Neural crest cell (in vitro differentiated cells): Measurements from ENCODE around the gene VDR. TPM values are rescaled to one million over a fixed set of nuclear protein-coding genes. Genes with fewer than 3 reads are reported as not detected.

Experiments
- DNase-seq: peaks from one replicate; pipeline ENCODE4 v3.0.0; 2021; ENCODE audit warnings: low read depth, mixed read lengths, low spot score
- H3K27ac Mint-ChIP-seq: one replicate; pipeline ENCODE4 v1.8.0; 2021; ENCODE audit warnings: mild to moderate bottlenecking, mixed read lengths; ENCODE audit not compliant: unreplicated experiment
- H3K27me3 Mint-ChIP-seq: 2 replicates; pipeline ENCODE4 v1.8.0; 2021; ENCODE audit warnings: low read depth, mild to moderate bottlenecking, mixed read lengths
- H3K36me3 Mint-ChIP-seq: 2 replicates; pipeline ENCODE4 v1.8.0; 2021; ENCODE audit warnings: low read depth, mild to moderate bottlenecking, mixed read lengths
- H3K4me1 Mint-ChIP-seq: 2 replicates; pipeline ENCODE4 v1.8.0; 2021; ENCODE audit warnings: mixed read lengths
- H3K4me3 Mint-ChIP-seq: one replicate; pipeline ENCODE4 v1.8.0; 2021; ENCODE audit warnings: mild to moderate bottlenecking, mixed read lengths
- H3K9me3 Mint-ChIP-seq: 2 replicates; pipeline ENCODE4 v1.8.0; 2021; ENCODE audit warnings: mixed read lengths
- total RNA-seq: library from RNA; stranded (reverse); gene quantifications from 2 replicates; pipeline ENCODE4 v1.2.1, GENCODE V29; 2021
- TF ChIP-seq, protein P1 (sequence below): fragments of 200-600 bp; sonication (generic); conservative IDR thresholded peaks from 2 replicates; pipeline ENCODE4 v1.5.0; 2021; ENCODE audit warnings: antibody characterized with exemption, mild to moderate bottlenecking

VDR gene
- total RNA-seq, 1 donor from 2014 or later = not detected

GRCh38 chr12:47920913-47921312, 16.1 kb upstream of the VDR start:
- Mint-ChIP-seq H3K4me1 (no peaks in the 10 kb centered on the region), H3K4me3 (no peak overlapping the region), H3K27ac (no peak overlapping the region), H3K9me3 (no peaks in the 10 kb centered on the region), H3K27me3 (peaks cover 47% of the 10 kb centered on the region), H3K36me3 (no peaks in the 10 kb centered on the region)
- TF ChIP-seq, protein P1, sequence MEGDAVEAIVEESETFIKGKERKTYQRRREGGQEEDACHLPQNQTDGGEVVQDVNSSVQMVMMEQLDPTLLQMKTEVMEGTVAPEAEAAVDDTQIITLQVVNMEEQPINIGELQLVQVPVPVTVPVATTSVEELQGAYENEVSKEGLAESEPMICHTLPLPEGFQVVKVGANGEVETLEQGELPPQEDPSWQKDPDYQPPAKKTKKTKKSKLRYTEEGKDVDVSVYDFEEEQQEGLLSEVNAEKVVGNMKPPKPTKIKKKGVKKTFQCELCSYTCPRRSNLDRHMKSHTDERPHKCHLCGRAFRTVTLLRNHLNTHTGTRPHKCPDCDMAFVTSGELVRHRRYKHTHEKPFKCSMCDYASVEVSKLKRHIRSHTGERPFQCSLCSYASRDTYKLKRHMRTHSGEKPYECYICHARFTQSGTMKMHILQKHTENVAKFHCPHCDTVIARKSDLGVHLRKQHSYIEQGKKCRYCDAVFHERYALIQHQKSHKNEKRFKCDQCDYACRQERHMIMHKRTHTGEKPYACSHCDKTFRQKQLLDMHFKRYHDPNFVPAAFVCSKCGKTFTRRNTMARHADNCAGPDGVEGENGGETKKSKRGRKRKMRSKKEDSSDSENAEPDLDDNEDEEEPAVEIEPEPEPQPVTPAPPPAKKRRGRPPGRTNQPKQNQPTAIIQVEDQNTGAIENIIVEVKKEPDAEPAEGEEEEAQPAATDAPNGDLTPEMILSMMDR = no peak
- DNase-seq = no peak

- Mint-ChIP-seq H3K27me3 (peaks cover 63% of the 10 kb centered on the region), H3K9me3 (peaks cover 4% of the 10 kb centered on the region), H3K27ac (no peak overlapping the region), H3K4me1 (no peaks in the 10 kb centered on the region), H3K4me3 (no peak overlapping the region), H3K36me3 (no peaks in the 10 kb centered on the region)
- TF ChIP-seq, protein P1 = no peak
- no peak for DNase-seq
These were observed 8.3 kb upstream of the VDR start for GRCh38 chr12:47913081-47913480.

DNA sequence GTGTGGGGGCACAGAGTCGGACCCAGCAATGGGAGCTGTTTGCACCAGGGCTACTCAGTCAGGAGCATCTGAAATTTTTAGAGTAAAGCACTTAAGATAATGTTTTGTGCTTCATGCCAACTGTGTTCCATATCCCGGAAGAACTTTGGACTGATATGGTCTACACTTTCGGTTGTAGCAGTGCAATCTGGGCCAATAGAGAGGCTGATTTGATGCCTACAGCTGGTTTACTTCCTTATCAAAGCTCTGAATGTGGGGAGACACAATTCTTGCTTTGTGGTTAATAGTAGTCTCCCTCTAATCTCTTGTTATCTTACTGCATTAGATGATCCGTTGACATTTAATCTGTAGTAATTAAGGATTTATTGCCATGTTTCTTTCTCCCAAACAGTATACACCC, 7.8 kb upstream of the VDR start:
- H3K27ac Mint-ChIP-seq = no peak overlapping the region
- no peaks in the 10 kb centered on the region for H3K36me3 Mint-ChIP-seq
- H3K27me3 Mint-ChIP-seq = peaks cover 64% of the 10 kb centered on the region
- no peak overlapping the region for H3K4me3 Mint-ChIP-seq
- no peak for DNase-seq
- H3K9me3 Mint-ChIP-seq = peaks cover 4% of the 10 kb centered on the region
- H3K4me1 Mint-ChIP-seq = no peaks in the 10 kb centered on the region
- TF ChIP-seq, protein P1 = no peak

DNA sequence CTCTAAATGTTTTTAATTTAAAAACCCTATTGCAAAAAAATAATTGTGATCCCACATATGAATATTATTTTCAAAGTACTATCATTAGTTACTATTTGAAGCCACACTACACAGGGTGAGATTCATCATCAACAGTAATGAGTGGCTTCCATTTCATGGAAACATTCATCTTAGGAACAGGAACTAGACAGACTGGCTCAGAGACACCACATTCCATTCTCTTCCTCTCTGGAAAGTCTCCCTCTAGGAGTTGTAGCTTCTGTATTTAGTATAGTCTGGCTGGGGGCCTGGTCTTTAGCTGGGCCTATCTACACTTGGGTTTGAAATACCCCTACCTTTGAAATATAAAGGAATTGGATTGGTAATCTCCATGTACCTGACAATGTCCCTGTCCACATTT, 6.2 kb upstream of the VDR start:
- no peaks in the 10 kb centered on the region for H3K4me1 Mint-ChIP-seq
- no peaks in the 10 kb centered on the region for H3K36me3 Mint-ChIP-seq
- H3K27me3 Mint-ChIP-seq = peaks cover 69% of the 10 kb centered on the region

DNA sequence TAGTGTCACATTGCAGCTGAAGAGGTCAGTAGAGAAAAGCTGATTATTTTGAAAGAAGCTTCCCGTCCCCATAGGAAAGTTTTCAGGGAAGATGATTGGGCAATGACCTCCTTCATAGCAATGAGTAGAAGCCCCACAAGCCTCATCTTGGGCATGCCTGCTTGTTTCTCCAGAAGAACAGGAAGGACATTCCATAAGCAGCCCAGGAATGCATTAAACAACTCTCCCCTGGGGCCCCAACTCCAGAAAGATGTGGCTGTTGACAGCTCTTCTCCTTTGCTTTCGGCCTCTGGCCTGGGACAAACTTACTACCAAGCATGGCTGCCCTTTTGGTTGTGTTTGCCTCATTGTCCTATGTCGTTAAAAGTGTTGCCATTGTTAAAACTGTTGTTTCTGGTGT, 5.7 kb upstream of the VDR start:
- Mint-ChIP-seq H3K27ac (no peak overlapping the region), H3K36me3 (no peaks in the 10 kb centered on the region), H3K4me1 (no peaks in the 10 kb centered on the region), H3K9me3 (peaks cover 4% of the 10 kb centered on the region), H3K4me3 (no peak overlapping the region), H3K27me3 (peaks cover 74% of the 10 kb centered on the region)
- no peak for DNase-seq
- TF ChIP-seq, protein P1 = no peak

More for the DNA sequence above, 6.2 kb upstream of the VDR start:
- Mint-ChIP-seq H3K27ac (no peak overlapping the region), H3K4me3 (no peak overlapping the region), H3K9me3 (peaks cover 4% of the 10 kb centered on the region)
- DNase-seq = no peak
- TF ChIP-seq, protein P1 = no peak
